Activated T-helper 1 cell treated with Interleukin-2 at 50 U/mL for 16 hours (primary cell): ENCODE data around the gene PPM1G.
"Not testable (repeated sequence)": the region's sequence is repeated elsewhere in the genome, so short reads cannot be mapped to it uniquely, and the experiment has no call there.

Source experiments
- DNase-seq: peaks from one replicate; pipeline ENCODE4 v3.0.0-alpha.2; 2020; ENCODE audit warnings: low read depth

The PPM1G gene, protein sequence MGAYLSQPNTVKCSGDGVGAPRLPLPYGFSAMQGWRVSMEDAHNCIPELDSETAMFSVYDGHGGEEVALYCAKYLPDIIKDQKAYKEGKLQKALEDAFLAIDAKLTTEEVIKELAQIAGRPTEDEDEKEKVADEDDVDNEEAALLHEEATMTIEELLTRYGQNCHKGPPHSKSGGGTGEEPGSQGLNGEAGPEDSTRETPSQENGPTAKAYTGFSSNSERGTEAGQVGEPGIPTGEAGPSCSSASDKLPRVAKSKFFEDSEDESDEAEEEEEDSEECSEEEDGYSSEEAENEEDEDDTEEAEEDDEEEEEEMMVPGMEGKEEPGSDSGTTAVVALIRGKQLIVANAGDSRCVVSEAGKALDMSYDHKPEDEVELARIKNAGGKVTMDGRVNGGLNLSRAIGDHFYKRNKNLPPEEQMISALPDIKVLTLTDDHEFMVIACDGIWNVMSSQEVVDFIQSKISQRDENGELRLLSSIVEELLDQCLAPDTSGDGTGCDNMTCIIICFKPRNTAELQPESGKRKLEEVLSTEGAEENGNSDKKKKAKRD

GRCh38 chr2:27409321-27410073, at the start of gene PPM1G:
PPM1G (minus strand) TSS chr2:27409591; CDS start chr2:27409422, 169 bp downstream.
- DNase-seq, result peak; percentile 96

- no peak for DNase-seq
Observed at GRCh38 chr2:27453968-27454367, 44.6 kb upstream of the PPM1G start.

DNA sequence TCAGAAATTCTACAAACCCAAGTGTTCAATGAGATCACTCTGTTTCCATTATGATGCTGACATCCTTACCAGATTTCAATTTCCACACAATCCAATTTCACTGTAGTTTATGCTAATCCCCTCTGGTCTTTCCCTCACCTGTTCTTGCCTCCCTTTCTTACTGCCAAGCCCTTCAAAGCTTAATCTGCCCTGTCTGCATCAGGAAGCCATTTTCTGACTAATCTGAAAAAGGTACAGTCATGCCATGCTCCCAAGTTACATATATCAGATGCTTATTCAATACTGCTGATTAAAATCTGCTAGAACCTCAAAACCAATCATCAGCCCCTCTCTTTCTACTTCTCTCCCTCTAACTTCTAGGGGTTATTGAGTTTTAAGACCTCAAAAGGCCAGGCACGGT, 41.7 kb upstream of the PPM1G start:
- no peak for DNase-seq

- no peak for DNase-seq
Observed at GRCh38 chr2:27448381-27448780, 39.0 kb upstream of the PPM1G start.

DNA sequence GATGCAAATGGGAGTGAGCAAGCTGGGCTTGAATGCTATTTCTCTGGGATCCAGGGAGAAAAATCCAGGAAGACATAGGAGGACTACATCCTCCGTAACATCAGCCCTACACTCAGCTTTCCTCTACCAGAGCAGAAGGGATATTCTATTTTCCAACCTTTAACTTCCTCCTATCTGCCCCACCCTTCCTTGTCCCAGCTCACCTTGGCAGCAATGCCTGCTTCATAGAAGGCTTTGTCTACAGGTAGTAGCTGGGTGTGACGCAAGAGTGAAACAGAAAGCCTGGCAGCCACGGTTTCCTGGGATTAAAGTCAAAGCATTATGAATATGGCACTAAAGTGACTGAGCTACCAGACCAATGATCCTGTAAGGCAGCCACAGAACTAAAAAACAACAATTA, 36.7 kb upstream of the PPM1G start:
- DNase-seq, result no peak

GRCh38 chr2:27445615-27446014, 36.2 kb upstream of the PPM1G start:
- DNase-seq, result no peak

GRCh38 chr2:27445155-27445554, 35.8 kb upstream of the PPM1G start:
- no peak for DNase-seq

- no peak for DNase-seq
Observed at GRCh38 chr2:27442920-27443282, 33.5 kb upstream of the PPM1G start.

- peak; percentile 58 for DNase-seq
Observed at GRCh38 chr2:27441958-27442919, 32.8 kb upstream of the PPM1G start, which contains the start of gene KRTCAP3. KRTCAP3 (plus strand) TSS chr2:27442381; CDS start chr2:27442413, 32 bp downstream.

GRCh38 chr2:27441226-27441926, 32.0 kb upstream of the PPM1G start:
- DNase-seq, result no peak

DNA sequence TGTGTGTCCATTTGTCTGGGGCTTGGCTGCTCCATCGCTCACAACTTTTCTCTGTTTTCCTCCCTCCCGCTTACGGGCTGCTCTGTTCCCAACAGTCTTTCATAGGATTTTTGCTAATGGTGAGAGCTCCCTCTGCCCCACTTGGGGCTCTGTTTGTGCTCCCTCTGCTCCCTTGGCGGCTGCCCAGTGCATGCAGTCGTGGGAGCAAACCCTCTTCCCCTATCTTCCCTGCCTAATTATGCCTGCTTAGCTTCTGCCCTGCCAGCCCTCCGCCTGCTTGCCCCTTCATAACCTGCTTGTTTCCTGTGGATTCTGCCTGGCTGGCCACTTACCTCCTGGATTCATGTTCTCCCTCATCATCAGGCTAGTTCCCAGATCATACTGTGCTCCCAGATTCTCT, 26.2 kb upstream of the PPM1G start:
- no peak for DNase-seq

DNA sequence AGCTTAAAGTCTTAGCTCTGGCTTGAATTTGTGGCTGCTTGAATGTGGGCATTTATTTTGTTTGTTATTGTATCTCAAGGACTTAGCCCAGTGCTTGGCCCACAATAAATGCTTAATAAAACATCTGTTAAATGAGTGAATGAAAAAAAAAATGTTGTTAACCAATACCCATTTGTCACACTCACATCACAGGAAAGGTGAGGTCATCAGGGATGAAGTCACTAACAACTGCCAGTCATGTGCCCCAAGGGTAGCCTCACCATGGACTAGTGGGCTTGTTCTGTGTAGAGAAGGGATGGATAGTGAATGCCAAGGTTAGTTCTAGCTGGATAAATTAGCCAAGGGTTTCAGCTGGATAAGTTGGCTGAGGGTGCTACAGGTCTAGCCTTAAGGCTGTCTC, 22.0 kb upstream of the PPM1G start:
- no peak for DNase-seq

- DNase-seq, result peak; percentile 62
Observed at GRCh38 chr2:27428978-27429541, 19.7 kb upstream of the PPM1G start.

DNA sequence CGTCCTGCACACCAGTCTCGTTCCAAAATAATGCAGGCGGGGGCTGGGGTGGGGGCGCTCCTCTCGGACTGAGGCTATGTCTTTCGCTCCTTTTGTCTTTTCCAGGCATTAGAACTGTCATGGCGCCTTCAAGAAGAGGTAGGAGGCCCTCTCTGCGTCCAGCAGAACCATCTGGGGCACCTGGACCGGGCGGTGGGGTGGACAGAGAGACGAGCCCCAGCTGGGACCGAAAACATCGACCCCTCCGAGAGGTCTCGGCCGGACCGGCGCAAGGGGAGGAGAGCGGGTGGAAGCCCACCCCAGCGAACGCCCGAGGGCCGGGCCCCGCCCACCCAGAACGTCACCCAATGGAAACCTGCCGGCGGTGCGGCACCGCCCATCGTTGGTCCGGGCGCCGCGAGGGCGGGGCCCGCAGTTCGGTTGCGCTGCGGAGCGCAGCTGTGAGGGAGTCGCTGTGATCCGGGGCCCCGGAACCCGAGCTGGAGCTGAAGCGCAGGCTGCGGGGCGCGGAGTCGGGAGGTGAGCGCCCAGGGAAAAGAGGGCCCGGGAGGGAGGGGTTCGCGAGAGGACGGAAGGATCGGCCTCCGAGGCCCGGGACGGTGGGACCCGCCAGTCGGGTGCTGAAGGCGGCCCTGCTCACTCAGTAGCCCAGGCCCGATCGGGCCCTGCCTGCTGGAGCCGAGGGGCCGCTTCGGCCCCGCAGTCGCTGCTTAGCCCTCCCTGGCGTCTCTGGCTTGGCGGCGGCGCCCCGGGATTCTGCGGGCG, 19.0 kb upstream of the PPM1G start, which contains the start of gene NRBP1:
NRBP1 (plus strand) TSS at position 419 of the 765 bp plus-strand sequence. CDS start 4,643 bp downstream, outside the sequence.
- peak; percentile 85 for DNase-seq

- no peak for DNase-seq
Observed at GRCh38 chr2:27427863-27428212, 18.4 kb upstream of the PPM1G start.

- not testable (repeated sequence) for DNase-seq
Observed at GRCh38 chr2:27425039-27425438, 15.6 kb upstream of the PPM1G start.

GRCh38 chr2:27422958-27423357, 13.6 kb upstream of the PPM1G start:
- DNase-seq, result no peak

DNA sequence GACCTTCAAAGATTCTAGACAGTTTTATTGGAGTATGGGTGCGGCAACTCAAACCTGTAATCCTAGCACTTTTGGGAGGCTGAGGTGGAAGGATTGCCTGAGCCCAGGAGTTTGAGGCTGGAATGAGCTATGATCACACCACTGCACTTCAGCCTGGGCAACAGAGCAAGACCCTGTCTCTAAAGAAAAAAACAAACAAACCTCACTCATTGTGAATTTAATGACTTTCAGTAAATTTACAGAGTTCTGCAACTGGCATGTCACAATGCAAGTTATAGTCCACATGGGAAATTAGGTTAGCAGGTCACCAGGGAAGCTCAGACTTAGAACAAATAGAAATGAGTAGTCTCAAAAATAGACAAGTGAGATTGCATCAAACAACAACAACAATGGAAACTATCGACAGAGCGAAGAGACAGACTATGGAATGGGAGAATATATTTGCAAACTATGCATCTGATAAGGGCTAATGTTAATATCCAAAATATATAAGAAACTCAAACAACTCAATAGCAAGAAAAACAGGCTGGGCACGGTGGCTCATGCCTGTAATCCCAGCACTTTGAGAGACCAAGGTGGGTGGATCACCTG, 12.4 kb upstream of the PPM1G start:
- no peak for DNase-seq

DNA sequence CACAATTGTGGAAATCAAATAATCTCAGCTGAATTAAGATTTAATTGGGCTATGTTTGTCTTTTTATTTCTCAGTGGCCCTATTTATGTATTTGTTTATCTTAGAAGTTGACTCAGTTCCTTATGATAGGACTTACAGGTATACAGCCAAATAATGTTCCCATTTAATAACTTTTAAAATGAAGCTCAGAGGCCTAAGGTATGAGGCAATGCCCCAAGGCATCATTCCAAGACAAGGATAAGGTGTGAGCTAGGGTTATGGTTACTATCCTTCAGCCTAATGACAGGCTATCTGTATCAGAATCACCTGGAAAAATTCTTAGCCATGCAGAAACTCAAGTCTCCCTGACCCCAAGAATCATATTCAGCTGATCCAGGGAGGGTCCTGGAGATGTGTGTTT, 11.6 kb upstream of the PPM1G start:
- no peak for DNase-seq

GRCh38 chr2:27416151-27416550, 6.8 kb upstream of the PPM1G start:
- DNase-seq, result no peak
